Heart right ventricle (tissue), 16 donors: ENCODE results near the gene ZNF273. TPM values are rescaled to one million over a fixed set of nuclear protein-coding genes. Genes with fewer than 3 reads are reported as not detected.
A peak's percentile ranks its signal among the peaks of the same experiment; 100 is the strongest.

Experiments
- ATAC-seq, 8 donors: fragments of 200-7000 bp; cut with Tn5 transposase; one replicate each; pipeline ENCODE4 v1.9.1; 2020; ENCODE audit warnings: mild to moderate bottlenecking in 8 of 8, moderate library complexity in 8 of 8, moderate number of reproducible peaks in 1 of 8
- DNase-seq, 2 donors: peaks; one replicate each; pipeline ENCODE4 v3.0.0-alpha.2; 2020
- H3K27ac ChIP-seq, 10 donors: fragments of 200-600 bp; sonication (generic) in 2 of 10; one replicate each; pipeline versions ENCODE4 v1.5.0 to v1.8.0; 2020 to 2022; ENCODE audit warnings: mild to moderate bottlenecking in 3 of 10
- H3K27me3 ChIP-seq, 7 donors: fragments of 200-600 bp; one replicate each; pipeline ENCODE4 v1.8.0; 2021 to 2022; ENCODE audit warnings: mild to moderate bottlenecking in 2 of 7
- H3K36me3 ChIP-seq, 9 donors: fragments of 200-600 bp; sonication (generic) in 1 of 9; one replicate each; pipeline versions ENCODE4 v1.5.0 to v1.8.0; 2020 to 2022; ENCODE audit warnings: mild to moderate bottlenecking in 2 of 9
- H3K4me1 ChIP-seq, 9 donors: fragments of 200-600 bp; sonication (generic) in 1 of 9; one replicate each; pipeline versions ENCODE4 v1.5.0 to v1.8.0; 2020 to 2022; ENCODE audit warnings: mild to moderate bottlenecking in 4 of 9
- H3K4me3 ChIP-seq, 10 donors: fragments of 200-600 bp; sonication (generic) in 2 of 10; one replicate each; pipeline versions ENCODE4 v1.5.0 to v1.8.0; 2020 to 2022; ENCODE audit warnings: mild to moderate bottlenecking in 7 of 10, moderate library complexity in 2 of 10
- H3K9me3 ChIP-seq, 11 donors: fragments of 200-600 bp in 10 of 11; sonication (generic) in 2 of 11; one replicate each; pipeline versions ENCODE4 v1.5.0 to v1.8.0; 2013 to 2022; ENCODE audit warnings: mild to moderate bottlenecking in 2 of 11, control low read depth in 1 of 11, moderate library complexity in 1 of 11
- CTCF ChIP-seq, 9 donors: fragments of 200-600 bp; sonication (generic) in 2 of 9; IDR thresholded peaks; one replicate each; pipeline versions ENCODE4 v1.5.0 to v1.8.0; 2021 to 2022; ENCODE audit warnings: antibody characterized with exemption in 9 of 9, mild to moderate bottlenecking in 5 of 9, moderate library complexity in 1 of 9
- WGBS, 2 donors: extraction: QIAGEN DNeasy Blood & Tissue Kit; methylation state at CpG; one replicate each; pipeline ENCODE4 v1.1.7; 2013; ENCODE audit warnings: inconsistent platforms in 1 of 2; 5-methylcytosine and 5-hydroxymethylcytosine counted together
- intact Hi-C, 10 donors: fragments of 100-400 bp; cut with DNase I; formaldehyde crosslinking; loops; one replicate each; pipeline versions ENCODE4 v1.11.1 to v1.14.2; 2022
- polyA plus RNA-seq, 2 donors: library from polyadenylated mRNA; stranded (reverse); fragments of 200-250 nt; gene quantifications; one replicate each; pipeline ENCODE4 v1.2.3, GENCODE V29; 2013
- total RNA-seq, 10 donors: library from RNA; stranded (reverse); fragmentation: NEBNext Ultra II Directional in 3 of 10; extraction: Animal tissue kit (Norgen Biotek cat#: 25700) in 3 of 10; gene quantifications; one replicate each; pipeline versions ENCODE4 v1.2.1 to v1.2.4, GENCODE V29; 2021 to 2023
- donor health status: Arrhythmogenic right ventricular cardiomyopathy.
- donor health status: ischemic (EF 13 %, LVEDD 7.1; RV severe dilation, severe dysfunction).
- donor health status: healthy with polysubstance abuse.
- donor health status: DM: no; HTN: yes; CAD: no.
- donor health status: DM: no; HTN: no; CAD: no.
- donor health status: ischemic (EF 25% LVEDD 6.9; RV normal size, moderate dysfunction).
- donor health status: ischemic (EF 25% LVEDD 5.7; RV mildly dilated, moderate dysfunction).
- donor health status: healthy.
- donor health status: DM: yes; HTN: yes; CAD: no.
- donor health status: Ischemic cardiomyopathy.
- donor health status: ischemic (EF 35%, LVEDD 5.7; RV mildly dilated, moderate dysfunction).
- donor health status: nonischemic (EF 11% LVEDD 7.7; RV severe dilation, severe dysfunction).
- donor health status: DM: yes; HTN: yes; CAD: no.
- donor health status: PGD.
- donor health status: ischemic (EF 29% LVEDD 5.4; RV normal size, mild dysfunction).
- donor health status: nonischemic (EF 23%, LVEDD 6.1; RV moderate dilation, normal function).

Gene ZNF273
- total and polyA plus RNA-seq, 12 donors: 0.90 to 3.1 (median 1.6) TPM

GRCh38 chr7:64877714-64878610 is 25.1 kb upstream of the ZNF273 start:
- no peak overlapping the region for H3K27ac ChIP-seq
- no peak for TF ChIP-seq CTCF (IDR thresholded peaks at IDR 0.05)
- peaks cover 0 to 20% (median 15%) of the 10 kb centered on the region in 7 donors for H3K27me3 ChIP-seq
- H3K4me3 ChIP-seq: peak overlapping the region in 9 of 10 donors; percentile 15 to 53 (median 37)
- DNase-seq: no peak
- H3K36me3 ChIP-seq: no peaks in the 10 kb centered on the region
- 74 to 76% methylated on average over 34 of the region's 34 CpGs for WGBS, 2 donors
- intact Hi-C loops: no loop called here
- no peak for ATAC-seq
- H3K9me3 ChIP-seq: peaks cover 0 to 38% (median 0%) of the 10 kb centered on the region in 11 donors
- peaks cover 0 to 16% (median 9%) of the 10 kb centered on the region in 9 donors for H3K4me1 ChIP-seq

GRCh38 chr7:64878684-64879083 is 24.4 kb upstream of the ZNF273 start:
- DNase-seq (no peak), ATAC-seq (no peak)
- Histone ChIP-seq H3K27me3 (peaks cover 0 to 25% (median 12%) of the 10 kb centered on the region in 7 donors), H3K4me1 (peaks cover 0 to 17% (median 9%) of the 10 kb centered on the region in 9 donors), H3K27ac (no peak overlapping the region), H3K36me3 (no peaks in the 10 kb centered on the region), H3K4me3 (no peak overlapping the region), H3K9me3 (peaks cover 0 to 38% (median 0%) of the 10 kb centered on the region in 11 donors)
- WGBS, 2 donors: 77% methylated on average over 5 of the region's 5 CpGs
- no peak for TF ChIP-seq CTCF (IDR thresholded peaks at IDR 0.05)
- intact Hi-C loops: no loop called here

- Histone ChIP-seq H3K4me3 (no peak overlapping the region), H3K4me1 (peaks cover 0 to 17% (median 9%) of the 10 kb centered on the region in 9 donors), H3K9me3 (peaks cover 0 to 38% (median 0%) of the 10 kb centered on the region in 11 donors), H3K36me3 (no peaks in the 10 kb centered on the region), H3K27ac (no peak overlapping the region), H3K27me3 (peaks cover 0 to 30% (median 9%) of the 10 kb centered on the region in 7 donors)
- no peak for TF ChIP-seq CTCF (IDR thresholded peaks at IDR 0.05)
- intact Hi-C loops: no loop called here
- no peak for DNase-seq
- ATAC-seq: no peak
- 71 to 76% methylated on average over 9 of the region's 9 CpGs for WGBS, 2 donors
Observed at GRCh38 chr7:64879086-64879730, 23.9 kb upstream of the ZNF273 start.

GRCh38 chr7:64879800-64880199 is 23.3 kb upstream of the ZNF273 start:
- peaks cover 0 to 30% (median 7%) of the 10 kb centered on the region in 7 donors for H3K27me3 ChIP-seq
- ATAC-seq (no peak), DNase-seq (no peak)
- peaks cover 0 to 35% (median 0%) of the 10 kb centered on the region in 11 donors for H3K9me3 ChIP-seq
- WGBS, 2 donors: 92 to 94% methylated on average over 17 of the region's 17 CpGs
- H3K36me3 ChIP-seq: no peaks in the 10 kb centered on the region
- TF ChIP-seq CTCF (IDR thresholded peaks at IDR 0.05): no peak
- H3K27ac ChIP-seq: no peak overlapping the region
- intact Hi-C loops: loop anchor here in 1 of 10 donors (10.0 kb wide), 1 partner anchor 565 kb away; the partner anchor contains the start of gene ZNF736
- no peak overlapping the region for H3K4me3 ChIP-seq
- H3K4me1 ChIP-seq: peaks cover 0 to 17% (median 9%) of the 10 kb centered on the region in 9 donors
